Peyer's patch (tissue), 4 donors: ENCODE data around the gene SLC35F2. TPM values are rescaled to one million over a fixed set of nuclear protein-coding genes. Genes with fewer than 3 reads are reported as not detected.

Experiments used
- DNase-seq, 3 donors: peaks; one replicate each; pipeline ENCODE4 v3.0.0-alpha.2; 2017 to 2019
- H3K27ac ChIP-seq, 4 donors: fragments of 200-600 bp; sonication (generic); one replicate each; pipeline ENCODE4 v1.5.1; 2016 to 2019
- H3K27me3 ChIP-seq, 2 donors: fragments of 200-600 bp; sonication (generic); one replicate each; pipeline ENCODE4 v1.5.1; 2019
- H3K36me3 ChIP-seq, 3 donors: fragments of 200-600 bp; sonication (generic); one replicate each; pipeline ENCODE4 v1.5.1; 2016 to 2019
- H3K4me1 ChIP-seq, 4 donors: fragments of 200-600 bp; sonication (generic); one replicate each; pipeline ENCODE4 v1.5.1; 2016 to 2019
- H3K4me3 ChIP-seq, 4 donors: fragments of 200-600 bp; sonication (generic); 1 replicate in 3 of 4; 2 replicates in 1 of 4; pipeline ENCODE4 v1.5.1; 2016 to 2019; ENCODE audit warnings: mild to moderate bottlenecking in 1 of 4
- H3K9me3 ChIP-seq, 4 donors: fragments of 200-600 bp; sonication (generic); one replicate each; pipeline ENCODE4 v1.5.1; 2016 to 2019; ENCODE audit warnings: mild to moderate bottlenecking in 1 of 4
- CTCF ChIP-seq, 6 experiments: fragments of 450-650 bp in 4 of 6; fragments of 200-600 bp in 2 of 6; sonication (generic) in 1 of 6; IDR thresholded peaks; one replicate each; pipeline ENCODE4 v1.5.1; 2017 to 2019; ENCODE audit warnings: antibody characterized with exemption in 6 of 6, mild to moderate bottlenecking in 3 of 6, moderate library complexity in 1 of 6
- POLR2A ChIP-seq, 2 donors: fragments of 450-650 bp; IDR thresholded peaks; one replicate each; pipeline ENCODE4 v1.5.1; 2017; ENCODE audit warnings: antibody characterized with exemption in 2 of 2, mild to moderate bottlenecking in 2 of 2, moderate library complexity in 2 of 2
- total RNA-seq, 4 donors: library from RNA; depleted of rRNA; stranded (reverse); fragments of >200 nt; gene quantifications; one replicate each; pipeline ENCODE4 v1.1.0, GENCODE V29; 2016

The SLC35F2 gene
- total RNA-seq, 4 donors from 2014 or later, result 9.1 to 28.5 (median 20.1) TPM

GRCh38 chr11:107819361-107820014 lies 39.1 kb downstream of the SLC35F2 start:
- no peak overlapping the region for H3K27ac ChIP-seq
- H3K4me3 ChIP-seq, result no peak overlapping the region
- no peaks in the 10 kb centered on the region for H3K9me3 ChIP-seq
- TF ChIP-seq CTCF (IDR thresholded peaks at IDR 0.05), result no peak
- TF ChIP-seq POLR2A (IDR thresholded peaks at IDR 0.05), result no peak
- H3K27me3 ChIP-seq, result no peaks in the 10 kb centered on the region
- H3K36me3 ChIP-seq, result no peaks in the 10 kb centered on the region
- H3K4me1 ChIP-seq, result no peaks in the 10 kb centered on the region
- DNase-seq, result no peak

- TF ChIP-seq CTCF (IDR thresholded peaks at IDR 0.05), result no peak
- TF ChIP-seq POLR2A (IDR thresholded peaks at IDR 0.05), result no peak
- Histone ChIP-seq H3K27me3 (no peaks in the 10 kb centered on the region), H3K27ac (no peak overlapping the region), H3K4me3 (no peak overlapping the region), H3K9me3 (no peaks in the 10 kb centered on the region), H3K36me3 (no peaks in the 10 kb centered on the region), H3K4me1 (peaks cover 0 to 3% (median 0%) of the 10 kb centered on the region in 4 donors)
- no peak for DNase-seq
These were observed 40.1 kb downstream of the SLC35F2 start for GRCh38 chr11:107818491-107818890.

GRCh38 chr11:107816028-107816427 lies 42.6 kb downstream of the SLC35F2 start:
- no peak for TF ChIP-seq CTCF (IDR thresholded peaks at IDR 0.05)
- TF ChIP-seq POLR2A (IDR thresholded peaks at IDR 0.05), result no peak
- Histone ChIP-seq H3K36me3 (no peaks in the 10 kb centered on the region), H3K27me3 (no peaks in the 10 kb centered on the region), H3K4me1 (peaks cover 0 to 6% (median 0%) of the 10 kb centered on the region in 4 donors), H3K27ac (no peak overlapping the region), H3K9me3 (no peaks in the 10 kb centered on the region), H3K4me3 (no peak overlapping the region)
- DNase-seq, result no peak

GRCh38 chr11:107810875-107811274 lies 47.7 kb downstream of the SLC35F2 start:
- TF ChIP-seq POLR2A (IDR thresholded peaks at IDR 0.05) (no peak), CTCF (IDR thresholded peaks at IDR 0.05) (no peak)
- Histone ChIP-seq H3K9me3 (no peaks in the 10 kb centered on the region), H3K4me1 (peaks cover 0 to 6% (median 0%) of the 10 kb centered on the region in 4 donors), H3K36me3 (no peaks in the 10 kb centered on the region), H3K27me3 (no peaks in the 10 kb centered on the region), H3K27ac (no peak overlapping the region), H3K4me3 (no peak overlapping the region)
- no peak for DNase-seq

- Histone ChIP-seq H3K36me3 (no peaks in the 10 kb centered on the region), H3K9me3 (no peaks in the 10 kb centered on the region), H3K4me1 (peaks cover 0 to 8% (median 0%) of the 10 kb centered on the region in 4 donors), H3K27ac (no peak overlapping the region), H3K4me3 (no peak overlapping the region), H3K27me3 (no peaks in the 10 kb centered on the region)
- TF ChIP-seq POLR2A (IDR thresholded peaks at IDR 0.05) (no peak), CTCF (IDR thresholded peaks at IDR 0.05) (no peak)
- no peak for DNase-seq
These were observed 50.1 kb downstream of the SLC35F2 start for GRCh38 chr11:107808521-107808920.
